ENCODE measurements around the gene LRRC4C.

- TF ChIP-seq CTCF (IDR thresholded peaks at IDR 0.05) (no peak), POLR2A (IDR thresholded peaks at IDR 0.05) (no peak)
Measured at GRCh38 chr11:40271361-40271760, 1188.1 kb downstream of the LRRC4C start.

Data from heart left ventricle (tissue), 13 donors.